Fibroblast of lung (primary cell): ENCODE results near the gene PALLD.

Source experiments
- CTCF ChIP-seq, 2 donors: IDR thresholded peaks in 1 of 2; conservative IDR thresholded peaks in 1 of 2; 1 replicate in 1 of 2; 2 replicates in 1 of 2; pipeline ENCODE4 v1.5.1; 2011 to 2012; ENCODE audit warnings: low read length in 2 of 2, control low read depth in 1 of 2, inconsistent platforms in 1 of 2, low read depth in 1 of 2, mild to moderate bottlenecking in 1 of 2
- EZH2 ChIP-seq: IDR thresholded peaks from 2 replicates; pipeline ENCODE4 v1.5.1; 2012; ENCODE audit warnings: low read length, control low read depth, mild to moderate bottlenecking; ENCODE audit errors: missing control alignments

GRCh38 chr4:168859888-168860694 lies 363.2 kb downstream of the PALLD start:
- TF ChIP-seq CTCF (conservative IDR thresholded peaks at IDR 0.05 in 1 of 2, IDR thresholded peaks at IDR 0.05 in 1 of 2; ENCODE audit: low read depth in 1 of 2, low read length in 2 of 2) = no peak
- no peak for TF ChIP-seq EZH2
